Lower leg skin (tissue), 3 donors: Measurements from ENCODE around the gene JAG1.

Experiments
- POLR2A ChIP-seq, 2 donors: fragments of 450-650 bp; IDR thresholded peaks; one replicate each; pipeline ENCODE4 v1.6.1; 2016 to 2017; ENCODE audit warnings: antibody characterized with exemption in 2 of 2, mild to moderate bottlenecking in 1 of 2, moderate library complexity in 1 of 2
- TF ChIP-seq, protein P1 (sequence below), 3 donors: fragments of 450-650 bp; IDR thresholded peaks; one replicate each; pipeline ENCODE4 v1.5.1; 2016; ENCODE audit warnings: antibody characterized with exemption in 3 of 3, mild to moderate bottlenecking in 3 of 3, moderate library complexity in 2 of 3

DNA sequence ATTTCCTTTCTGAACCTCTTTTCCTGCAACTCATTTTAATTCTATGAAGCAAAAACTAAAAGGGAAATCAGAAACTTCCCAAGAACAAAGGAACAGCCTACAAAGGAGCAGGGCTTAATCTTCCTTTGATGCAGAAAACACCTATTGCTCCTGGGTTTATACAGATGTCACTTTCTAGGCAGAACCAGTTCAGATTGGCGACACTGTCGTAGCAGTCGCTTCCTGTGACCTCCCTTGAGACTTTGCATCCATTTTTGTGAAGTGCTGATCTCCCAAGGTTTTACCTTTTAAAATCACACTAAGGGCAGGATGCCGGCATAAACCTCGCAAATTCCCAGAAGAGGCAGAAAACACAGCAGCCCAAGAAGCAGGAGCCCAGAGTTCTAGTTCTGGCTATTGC, 40.1 kb downstream of the JAG1 start:
- TF ChIP-seq, protein P1, sequence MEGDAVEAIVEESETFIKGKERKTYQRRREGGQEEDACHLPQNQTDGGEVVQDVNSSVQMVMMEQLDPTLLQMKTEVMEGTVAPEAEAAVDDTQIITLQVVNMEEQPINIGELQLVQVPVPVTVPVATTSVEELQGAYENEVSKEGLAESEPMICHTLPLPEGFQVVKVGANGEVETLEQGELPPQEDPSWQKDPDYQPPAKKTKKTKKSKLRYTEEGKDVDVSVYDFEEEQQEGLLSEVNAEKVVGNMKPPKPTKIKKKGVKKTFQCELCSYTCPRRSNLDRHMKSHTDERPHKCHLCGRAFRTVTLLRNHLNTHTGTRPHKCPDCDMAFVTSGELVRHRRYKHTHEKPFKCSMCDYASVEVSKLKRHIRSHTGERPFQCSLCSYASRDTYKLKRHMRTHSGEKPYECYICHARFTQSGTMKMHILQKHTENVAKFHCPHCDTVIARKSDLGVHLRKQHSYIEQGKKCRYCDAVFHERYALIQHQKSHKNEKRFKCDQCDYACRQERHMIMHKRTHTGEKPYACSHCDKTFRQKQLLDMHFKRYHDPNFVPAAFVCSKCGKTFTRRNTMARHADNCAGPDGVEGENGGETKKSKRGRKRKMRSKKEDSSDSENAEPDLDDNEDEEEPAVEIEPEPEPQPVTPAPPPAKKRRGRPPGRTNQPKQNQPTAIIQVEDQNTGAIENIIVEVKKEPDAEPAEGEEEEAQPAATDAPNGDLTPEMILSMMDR (IDR thresholded peaks at IDR 0.05), result no peak
- no peak for TF ChIP-seq POLR2A (IDR thresholded peaks at IDR 0.05)
